WTC11 (cell line): ENCODE measurements around the gene SOD1. TPM values are rescaled to one million over a fixed set of nuclear protein-coding genes. Genes with fewer than 3 reads are reported as not detected.

Experiments
- ATAC-seq: fragments of 200-7000 bp; cut with Tn5 transposase; 2 replicates; pipeline ENCODE4 v1.10.0; 2021; ENCODE audit warnings: mild to moderate bottlenecking, moderate library complexity
- CTCF ChIA-PET: fragments of 300-600 bp; sonication (Branson Sonifier 250); formaldehyde crosslinking; loops from one replicate; lab custom pipeline; 2021; ENCODE audit warnings: antibody characterized with exemption; lab: Charles Lee
- POLR2A ChIA-PET: fragments of 350-600 bp; sonication (Branson Sonifier 250); formaldehyde crosslinking; loops from one replicate; lab custom pipeline; 2021; ENCODE audit warnings: antibody characterized with exemption; lab: Charles Lee
- DNase-seq: peaks from one replicate; pipeline ENCODE4 v3.0.0; 2021; ENCODE audit warnings: low spot score
- H3K27ac Mint-ChIP-seq: 2 replicates; pipeline ENCODE4 v1.8.0; 2021; ENCODE audit warnings: mixed read lengths
- H3K27me3 Mint-ChIP-seq: 2 replicates; pipeline ENCODE4 v1.8.0; 2021; ENCODE audit warnings: low read depth, mild to moderate bottlenecking, moderate library complexity, mixed read lengths
- H3K36me3 Mint-ChIP-seq: 2 replicates; pipeline ENCODE4 v1.8.0; 2021; ENCODE audit warnings: mixed read lengths
- H3K4me1 Mint-ChIP-seq: 2 replicates; pipeline ENCODE4 v1.8.0; 2022; ENCODE audit warnings: mixed read lengths
- H3K4me3 Mint-ChIP-seq: 2 replicates; pipeline ENCODE4 v1.8.0; 2021; ENCODE audit warnings: mild to moderate bottlenecking, moderate library complexity, mixed read lengths
- H3K9me3 Mint-ChIP-seq: 2 replicates; pipeline ENCODE4 v1.8.0; 2021; ENCODE audit warnings: mixed read lengths
- AFF4 ChIP-seq: sonication (generic); formaldehyde crosslinking; IDR thresholded peaks from 2 replicates; pipeline ENCODE4 v1.8.1; 2023; ENCODE audit warnings: mild to moderate bottlenecking, missing genetic modification reagents, borderline replicate concordance
- ATF1 ChIP-seq: sonication (generic); formaldehyde crosslinking; IDR thresholded peaks from 2 replicates; pipeline ENCODE4 v1.8.1; 2023; ENCODE audit warnings: mild to moderate bottlenecking, moderate library complexity, missing genetic modification reagents
- ATF3 ChIP-seq: sonication (generic); formaldehyde crosslinking; conservative IDR thresholded peaks from 2 replicates; pipeline ENCODE4 v1.8.1; 2022; ENCODE audit warnings: mild to moderate bottlenecking, missing genetic modification reagents
- EMX1 ChIP-seq: fragments of 250-450 bp; sonication (Bioruptor Pico); IDR thresholded peaks from 2 replicates; pipeline ENCODE4 v1.8.0; 2021; ENCODE audit warnings: mild to moderate bottlenecking
- ESRRA ChIP-seq: sonication (generic); formaldehyde crosslinking; IDR thresholded peaks from 2 replicates; pipeline ENCODE4 v1.8.1; 2022; ENCODE audit warnings: mild to moderate bottlenecking, missing genetic modification reagents, borderline replicate concordance
- ETV6 ChIP-seq: sonication (generic); formaldehyde crosslinking; IDR thresholded peaks from 2 replicates; pipeline ENCODE4 v1.8.1; 2022; ENCODE audit warnings: mild to moderate bottlenecking, missing genetic modification reagents
- GABPB1 ChIP-seq: sonication (generic); formaldehyde crosslinking; IDR thresholded peaks from 2 replicates; pipeline ENCODE4 v1.8.1; 2023; ENCODE audit warnings: mild to moderate bottlenecking, missing genetic modification reagents
- GTF2I ChIP-seq: fragments of 250-450 bp; sonication (Bioruptor Pico); conservative IDR thresholded peaks from 2 replicates; pipeline ENCODE4 v1.4.0; 2021; ENCODE audit warnings: mild to moderate bottlenecking
- HMGA2 ChIP-seq: fragments of 250-450 bp; sonication (Bioruptor Pico); IDR thresholded peaks from 2 replicates; pipeline ENCODE4 v1.4.0; 2021; ENCODE audit warnings: mild to moderate bottlenecking, moderate library complexity
- JAZF1 ChIP-seq: fragments of 250-450 bp; sonication (Bioruptor Pico); IDR thresholded peaks from 2 replicates; pipeline ENCODE4 v1.9.0; 2021; ENCODE audit warnings: moderate library complexity, mild to moderate bottlenecking, inconsistent platforms
- KAT7 ChIP-seq: sonication (generic); formaldehyde crosslinking; IDR thresholded peaks from 2 replicates; pipeline ENCODE4 v1.8.1; 2023; ENCODE audit warnings: missing genetic modification reagents, mild to moderate bottlenecking, borderline replicate concordance
- NR1H2 ChIP-seq: sonication (generic); formaldehyde crosslinking; IDR thresholded peaks from 2 replicates; pipeline ENCODE4 v1.9.0; 2021; ENCODE audit warnings: mild to moderate bottlenecking, moderate library complexity, missing genetic modification reagents
- RELA ChIP-seq: sonication (generic); formaldehyde crosslinking; IDR thresholded peaks from 2 replicates; pipeline ENCODE4 v1.8.1; 2022; ENCODE audit warnings: missing genetic modification reagents, mild to moderate bottlenecking, borderline replicate concordance
- SOX15 ChIP-seq: fragments of 250-450 bp; sonication (Bioruptor Pico); IDR thresholded peaks from 2 replicates; pipeline ENCODE4 v1.9.0; 2021; ENCODE audit warnings: mild to moderate bottlenecking
- ZMAT4 ChIP-seq: fragments of 250-450 bp; sonication (Bioruptor Pico); IDR thresholded peaks from 2 replicates; pipeline ENCODE4 v1.9.0; 2021; ENCODE audit warnings: mild to moderate bottlenecking
- ZNF232 ChIP-seq: sonication (generic); formaldehyde crosslinking; IDR thresholded peaks from 2 replicates; pipeline ENCODE4 v1.8.0; 2022; ENCODE audit warnings: mild to moderate bottlenecking, missing genetic modification reagents
- ZNF281 ChIP-seq: sonication (generic); formaldehyde crosslinking; IDR thresholded peaks from 2 replicates; pipeline ENCODE4 v1.8.0; 2023; ENCODE audit warnings: mild to moderate bottlenecking, missing genetic modification reagents
- ZNF423 ChIP-seq: fragments of 250-450 bp; sonication (Bioruptor Pico); IDR thresholded peaks from 2 replicates; pipeline ENCODE4 v2.1.2; 2022; ENCODE audit warnings: mild to moderate bottlenecking, moderate library complexity
- ZNF425 ChIP-seq: fragments of 250-450 bp; sonication (Bioruptor Pico); conservative IDR thresholded peaks from 2 replicates; pipeline ENCODE4 v1.9.0; 2021; ENCODE audit warnings: mild to moderate bottlenecking
- total RNA-seq: library from RNA; stranded (reverse); gene quantifications from 3 replicates; pipeline ENCODE4 v1.2.3, GENCODE V29; 2021

The SOD1 gene
- total RNA-seq, 1 experiment from 2014 or later: 181 TPM

- POLR2A ChIA-PET: no interaction called here
- Mint-ChIP-seq H3K27me3 (no peaks in the 10 kb centered on the region), H3K36me3 (peaks cover 73% of the 10 kb centered on the region), H3K4me1 (no peaks in the 10 kb centered on the region), H3K27ac (no peak overlapping the region), H3K4me3 (no peak overlapping the region), H3K9me3 (no peaks in the 10 kb centered on the region)
- no peak for ATAC-seq
- DNase-seq: no peak
- TF ChIP-seq ZNF281 (CRISPR knock-in tag) (no peak), SOX15 (CRISPR knock-in tag) (no peak), GABPB1 (CRISPR knock-in tag) (no peak), ESRRA (no peak), JAZF1 (CRISPR knock-in tag) (no peak)
- CTCF ChIA-PET: interaction anchor here (0.9 kb wide), 1 partner anchor 10 kb away, joined by 3 read pairs; no protein-coding TSS in a partner anchor
Observed at GRCh38 chr21:31696424-31696823, 36.9 kb downstream of the SOD1 start.

- Mint-ChIP-seq H3K36me3 (peaks cover 77% of the 10 kb centered on the region), H3K4me3 (no peak overlapping the region), H3K9me3 (no peaks in the 10 kb centered on the region), H3K27ac (no peak overlapping the region), H3K4me1 (no peaks in the 10 kb centered on the region), H3K27me3 (no peaks in the 10 kb centered on the region)
- no peak for DNase-seq
- ChIA-PET CTCF (no interaction called here), POLR2A (no interaction called here)
- no peak for ATAC-seq
- TF ChIP-seq KAT7 (CRISPR knock-in tag): no peak
- no peak for TF ChIP-seq GTF2I
- no peak for TF ChIP-seq ZNF232
- TF ChIP-seq ZMAT4 (CRISPR knock-in tag): no peak
- no peak for TF ChIP-seq RELA (CRISPR knock-in tag)
- TF ChIP-seq ATF3 (CRISPR knock-in tag): no peak
- no peak for TF ChIP-seq ZNF425 (CRISPR knock-in tag)
- TF ChIP-seq GABPB1 (CRISPR knock-in tag): no peak
Observed at GRCh38 chr21:31698461-31698860, 39.0 kb downstream of the SOD1 start.

- H3K36me3 Mint-ChIP-seq: peaks cover 67% of the 10 kb centered on the region
- no peak overlapping the region for H3K4me3 Mint-ChIP-seq
- peak; percentile 92 for TF ChIP-seq HMGA2 (CRISPR knock-in tag)
- TF ChIP-seq EMX1 (CRISPR knock-in tag): no peak
- no peak for DNase-seq
- POLR2A ChIA-PET: no interaction called here
- ATAC-seq: no peak
- CTCF ChIA-PET: no interaction called here
- H3K27me3 Mint-ChIP-seq: no peaks in the 10 kb centered on the region
- no peaks in the 10 kb centered on the region for H3K9me3 Mint-ChIP-seq
- no peak overlapping the region; the same call in 1 of the 2 replicates for H3K27ac Mint-ChIP-seq
- no peaks in the 10 kb centered on the region for H3K4me1 Mint-ChIP-seq
Observed at GRCh38 chr21:31700040-31700439, 40.5 kb downstream of the SOD1 start.

GRCh38 chr21:31706562-31706961 lies 47.1 kb downstream of the SOD1 start:
- peaks cover 22% of the 10 kb centered on the region for H3K36me3 Mint-ChIP-seq
- peaks cover 42% of the 10 kb centered on the region for H3K4me1 Mint-ChIP-seq
- no peak overlapping the region for H3K4me3 Mint-ChIP-seq
- POLR2A ChIA-PET: no interaction called here
- CTCF ChIA-PET: interaction anchor here (1.0 kb wide), 1 partner anchor 13 kb away, joined by 3 read pairs; no protein-coding TSS in a partner anchor
- no peaks in the 10 kb centered on the region for H3K9me3 Mint-ChIP-seq
- DNase-seq (no peak), ATAC-seq (peak; percentile 43; the same call in 1 of the 2 replicates)
- peak overlapping the region; percentile 75; the same call in 1 of the 2 replicates for H3K27ac Mint-ChIP-seq
- H3K27me3 Mint-ChIP-seq: no peaks in the 10 kb centered on the region
- TF ChIP-seq ATF1 (CRISPR knock-in tag) (no peak), ZNF423 (CRISPR knock-in tag) (no peak), ETV6 (no peak), AFF4 (CRISPR knock-in tag) (no peak), KAT7 (CRISPR knock-in tag) (no peak), NR1H2 (CRISPR knock-in tag) (no peak)
